ENCODE measurements around the gene ZSCAN16.

Gene ZSCAN16

DNA sequence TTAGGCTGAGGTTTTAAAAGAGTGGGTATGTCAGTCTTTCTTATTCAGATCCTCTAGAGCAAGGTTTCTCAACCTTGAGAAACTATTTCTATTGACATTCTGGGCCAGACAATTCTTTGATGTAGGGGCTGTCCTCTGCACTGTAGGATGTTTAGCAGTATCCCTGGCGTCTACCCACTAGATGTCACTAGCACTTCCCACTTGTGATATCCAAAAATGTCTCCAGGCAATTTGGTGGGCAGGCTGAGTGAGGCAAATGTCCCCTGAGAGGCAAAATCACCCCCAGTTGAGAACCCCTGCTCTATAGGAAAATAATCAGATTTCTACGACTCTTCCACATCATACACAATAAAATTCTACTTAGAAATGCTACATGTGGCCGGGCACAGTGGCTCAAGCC is 9.6 kb downstream of the ZSCAN16 start:
- peak; percentile 52 for DNase-seq (ENCODE audit: low spot score)

DNA sequence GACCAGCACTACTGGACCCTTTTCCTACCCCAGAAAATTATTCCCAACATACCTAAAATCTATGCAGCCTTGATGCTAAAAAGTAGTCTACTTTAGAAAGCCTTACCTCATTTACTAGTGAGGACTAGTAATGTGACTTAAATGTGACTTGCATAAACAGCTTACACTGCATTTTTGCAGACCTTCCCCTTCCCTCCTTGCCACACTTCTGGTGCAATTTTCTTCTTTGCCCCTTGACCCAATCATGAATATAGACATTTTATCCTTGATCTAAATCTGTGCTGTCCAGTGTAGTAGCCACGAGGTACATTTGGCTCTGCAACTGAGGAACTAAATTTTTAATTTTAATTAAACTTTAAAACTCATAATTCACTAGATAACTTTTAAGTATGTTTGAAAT is 10.3 kb downstream of the ZSCAN16 start:
- no peak for DNase-seq (ENCODE audit: low spot score)

DNA sequence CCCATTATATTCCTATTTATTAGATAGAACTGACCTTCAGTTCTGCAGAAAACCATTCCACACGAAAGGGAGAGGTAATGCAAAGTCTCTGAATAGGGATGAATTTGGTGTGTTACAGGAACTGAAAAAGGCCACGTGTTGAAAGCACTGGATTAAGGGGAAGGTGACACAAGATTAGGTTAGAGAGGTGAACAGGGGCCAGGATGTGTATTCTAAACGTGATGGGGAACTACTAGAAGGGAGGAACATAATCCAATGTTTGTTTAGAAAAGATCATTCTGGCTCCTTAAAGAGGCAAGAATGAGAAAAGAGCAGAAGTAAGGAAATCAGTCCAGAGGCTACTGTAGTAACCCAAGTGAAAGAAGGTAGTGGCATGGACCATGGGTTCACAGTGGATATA is 11.0 kb downstream of the ZSCAN16 start:
- DNase-seq (ENCODE audit: low spot score): no peak

DNA sequence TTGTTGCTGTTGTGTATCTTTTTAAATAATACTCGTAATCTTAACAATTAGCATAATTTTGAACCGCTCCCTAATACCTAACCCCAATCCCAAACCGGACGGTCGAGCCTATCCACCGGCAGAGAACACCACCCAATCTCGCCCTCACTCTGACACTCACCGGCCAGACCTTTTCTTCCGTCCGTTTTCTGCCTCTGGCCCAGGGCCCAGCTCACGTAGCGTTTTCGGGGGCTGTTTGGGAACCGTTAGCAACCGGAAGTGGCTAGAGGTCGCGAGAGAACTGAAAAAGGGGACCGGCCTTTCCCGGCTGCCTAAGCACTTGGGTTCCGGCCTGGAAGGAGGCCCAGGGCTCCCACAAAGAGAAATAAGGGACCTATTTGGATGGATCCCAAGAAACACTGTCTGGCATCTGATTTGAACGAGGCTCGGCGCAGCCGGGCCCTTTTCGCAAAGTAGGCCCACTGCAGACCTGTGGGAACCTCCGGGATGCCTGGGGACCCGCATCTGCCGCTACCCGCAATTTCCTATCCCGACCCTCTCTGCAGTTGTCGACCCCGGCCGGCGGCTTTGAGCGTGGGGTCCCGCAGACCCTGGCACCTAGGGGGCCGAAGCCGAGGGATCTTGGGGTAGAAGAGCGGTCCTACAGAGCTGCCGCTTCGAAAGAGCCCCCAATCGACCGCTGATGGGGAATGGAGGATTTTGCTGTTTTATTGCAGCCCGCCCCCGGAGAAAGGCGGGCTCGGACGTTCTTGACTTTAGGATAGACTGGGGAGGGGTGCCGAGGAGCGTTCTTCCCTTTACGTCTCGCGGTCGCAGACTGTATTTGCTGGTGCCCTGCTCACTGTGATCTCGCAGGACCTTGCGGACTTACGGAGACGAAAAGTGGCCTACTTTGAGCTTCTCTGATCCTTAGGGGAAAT is 12.4 kb downstream of the ZSCAN16 start:
- DNase-seq (ENCODE audit: low spot score): peak; percentile 92

DNA sequence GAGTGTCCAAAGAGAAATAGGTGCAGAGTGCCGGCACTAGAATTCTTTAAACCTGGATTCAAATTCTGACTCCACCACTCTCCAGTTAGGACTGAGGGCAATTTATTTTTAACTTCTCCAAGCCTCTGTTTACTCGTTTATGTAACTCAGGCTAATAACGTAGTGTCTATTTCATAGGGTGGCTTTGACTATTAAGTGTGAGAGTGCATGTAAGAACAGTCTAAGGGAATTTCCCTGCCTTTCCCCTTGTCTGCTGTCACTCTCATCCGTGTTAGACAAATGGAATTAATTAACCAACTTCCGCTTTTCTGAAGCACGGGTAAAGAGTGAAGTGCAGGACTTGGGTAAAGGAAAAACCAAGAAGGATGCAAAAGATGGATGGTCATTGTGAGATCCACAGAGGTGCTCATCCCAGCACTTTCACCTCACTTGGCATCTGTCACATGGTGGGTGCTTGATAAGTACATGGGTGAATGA is 13.1 kb downstream of the ZSCAN16 start:
- DNase-seq (ENCODE audit: low spot score): peak; percentile 77

DNA sequence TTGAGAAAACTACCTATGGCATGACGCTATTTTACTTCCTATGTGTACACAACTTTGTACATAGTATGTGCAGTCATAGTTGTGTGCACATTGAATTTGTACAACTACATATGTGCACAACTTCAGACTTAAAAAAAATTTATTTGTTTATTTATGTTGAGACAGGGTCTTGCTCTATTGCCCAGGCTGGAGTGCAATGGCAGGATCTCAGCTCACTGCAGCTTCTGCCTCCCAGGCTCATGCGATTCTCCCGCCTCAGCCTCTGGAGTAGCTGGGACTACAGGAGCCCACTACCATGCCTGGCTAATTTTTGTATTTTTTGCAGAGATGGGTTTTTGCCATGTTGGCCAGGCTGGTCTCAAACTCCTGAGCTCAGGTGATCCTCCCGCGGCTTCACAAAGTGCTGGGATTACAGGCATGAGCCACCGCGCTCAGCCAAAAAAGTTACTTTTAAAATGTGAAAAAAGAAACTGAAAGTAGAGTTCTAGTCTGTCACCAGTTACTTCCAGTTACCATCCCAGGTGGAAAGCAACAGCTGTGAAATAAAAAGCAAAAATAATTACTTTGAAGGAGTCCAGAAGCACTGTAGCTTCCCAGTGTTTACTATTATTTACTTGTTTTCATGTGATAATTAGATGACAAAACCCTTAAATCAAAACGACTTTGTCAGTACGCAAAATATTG is 15.6 kb downstream of the ZSCAN16 start:
- DNase-seq (ENCODE audit: low spot score): no peak

DNA sequence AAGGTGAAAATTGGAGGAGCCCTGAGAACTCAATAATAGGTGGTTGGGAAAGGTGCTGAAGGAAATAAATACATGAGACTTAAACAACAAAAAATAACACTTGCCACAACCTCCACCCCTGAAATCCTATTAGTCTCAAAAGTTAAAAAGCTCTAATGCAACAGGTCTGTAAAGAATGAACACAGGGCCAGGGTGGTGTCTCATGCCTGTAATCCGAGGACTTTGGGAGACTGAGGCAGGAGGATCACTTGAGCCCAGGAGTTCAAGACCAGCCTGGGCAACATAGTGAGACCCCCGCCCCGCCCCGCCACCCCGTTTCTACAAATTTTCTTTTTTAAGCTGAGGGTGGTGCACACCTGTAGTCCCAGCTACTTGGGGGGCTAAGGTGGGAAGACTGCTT is 16.2 kb downstream of the ZSCAN16 start:
- DNase-seq (ENCODE audit: low spot score): no peak

DNA sequence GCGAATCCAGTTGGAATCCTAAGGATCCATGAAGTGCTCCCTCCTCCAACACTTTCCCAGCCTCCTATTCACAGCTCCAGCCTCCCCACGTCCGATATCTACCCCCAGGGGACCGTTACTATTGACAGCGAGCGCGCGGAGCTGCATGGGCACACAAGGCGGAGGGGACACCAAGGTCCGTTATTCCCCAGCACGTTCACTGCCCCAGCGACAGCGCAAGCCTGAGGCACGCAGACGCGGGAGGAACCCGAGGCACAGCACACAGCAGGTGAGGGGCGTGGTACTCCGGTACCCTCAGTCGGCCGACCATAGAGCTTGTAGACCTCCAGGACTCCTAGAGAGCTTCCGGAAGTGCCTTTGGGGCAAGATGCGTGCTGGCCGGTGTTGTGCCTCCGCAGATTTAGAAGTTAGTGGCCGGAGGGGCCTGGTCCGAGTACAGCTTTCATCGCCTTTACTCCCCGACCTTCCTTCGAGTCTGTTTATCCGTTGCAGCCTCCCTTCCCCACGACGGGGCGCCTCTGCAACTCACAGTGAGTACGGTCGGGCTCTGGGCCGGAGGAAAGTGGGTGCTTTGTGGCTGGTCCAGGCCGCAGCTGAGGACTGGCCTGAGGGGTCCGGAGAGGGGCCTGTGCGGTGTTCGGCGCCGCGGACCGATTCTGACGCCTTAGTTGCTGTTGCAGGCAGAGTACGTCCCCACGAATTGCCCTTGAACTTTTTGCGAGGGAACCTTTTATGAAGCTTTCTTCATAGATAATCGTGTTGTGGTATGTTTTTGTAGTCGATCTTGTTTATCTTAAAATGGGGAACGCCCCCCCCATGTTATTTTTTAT is 17.3 kb downstream of the ZSCAN16 start, which contains the start of gene ZKSCAN8:
Gene ZKSCAN8, plus strand, starts transcription at position 384 of the 830 bp plus-strand sequence. CDS start 6,525 bp downstream, outside the sequence.
- peak; percentile 92 for DNase-seq (ENCODE audit: low spot score)

DNA sequence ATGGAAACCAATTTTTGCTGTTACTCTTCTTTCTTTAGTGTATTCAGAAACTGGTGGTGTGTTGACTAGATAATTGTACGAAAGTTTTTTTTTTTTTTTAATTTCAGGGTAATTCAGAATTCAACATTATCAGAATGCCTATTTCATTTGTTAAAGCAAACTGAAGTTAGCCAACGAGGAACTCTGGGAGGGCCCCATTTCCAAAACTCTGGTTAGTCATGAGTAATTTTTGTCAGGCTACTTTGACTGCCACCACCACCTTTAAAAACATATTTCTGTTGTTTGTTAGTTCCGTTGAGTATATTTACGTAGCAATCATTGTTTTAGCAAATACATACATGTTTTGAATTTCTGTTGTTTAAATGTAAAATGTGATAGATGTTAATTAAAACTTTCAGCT is 18.0 kb downstream of the ZSCAN16 start:
- no peak for DNase-seq (ENCODE audit: low spot score)

DNA sequence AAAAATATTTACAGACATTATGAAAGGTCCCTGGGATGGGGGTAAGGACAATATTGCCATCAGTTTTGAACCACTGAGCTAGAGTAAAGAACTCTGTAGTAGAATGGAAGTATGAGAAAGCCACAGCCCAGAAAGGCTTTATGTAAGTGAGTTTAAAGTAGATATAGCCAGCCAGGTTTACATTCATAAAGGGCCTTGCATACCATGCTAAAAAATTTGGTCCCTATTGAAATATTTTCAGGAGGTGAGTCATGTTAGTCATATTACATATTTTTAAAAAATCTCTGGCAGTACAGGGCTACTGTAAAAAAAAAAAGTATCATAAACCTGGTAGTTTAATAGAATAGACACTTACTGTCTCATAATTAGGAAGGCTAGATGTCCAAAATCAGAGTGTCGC is 20.8 kb downstream of the ZSCAN16 start:
- no peak for DNase-seq (ENCODE audit: low spot score)

DNA sequence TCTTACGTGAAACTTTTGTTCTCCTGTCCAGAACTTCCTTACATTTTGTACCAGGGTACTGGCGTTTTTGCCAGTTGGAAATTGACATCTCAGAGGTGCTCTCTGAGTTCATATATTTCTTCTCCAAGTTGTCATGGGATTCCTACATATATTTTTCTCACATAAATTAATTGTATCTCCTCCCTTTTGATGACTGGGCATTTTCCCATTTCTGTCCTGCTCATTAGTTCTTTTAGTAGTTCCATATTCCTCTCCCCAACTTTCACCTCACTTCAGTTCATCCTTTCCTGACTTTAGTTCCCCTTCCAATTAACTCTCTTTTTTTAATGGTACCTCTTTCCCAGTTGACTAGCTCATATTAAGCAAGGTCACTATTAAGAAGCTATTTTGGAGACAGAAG is 28.1 kb downstream of the ZSCAN16 start:
- no peak for DNase-seq (ENCODE audit: low spot score)

DNA sequence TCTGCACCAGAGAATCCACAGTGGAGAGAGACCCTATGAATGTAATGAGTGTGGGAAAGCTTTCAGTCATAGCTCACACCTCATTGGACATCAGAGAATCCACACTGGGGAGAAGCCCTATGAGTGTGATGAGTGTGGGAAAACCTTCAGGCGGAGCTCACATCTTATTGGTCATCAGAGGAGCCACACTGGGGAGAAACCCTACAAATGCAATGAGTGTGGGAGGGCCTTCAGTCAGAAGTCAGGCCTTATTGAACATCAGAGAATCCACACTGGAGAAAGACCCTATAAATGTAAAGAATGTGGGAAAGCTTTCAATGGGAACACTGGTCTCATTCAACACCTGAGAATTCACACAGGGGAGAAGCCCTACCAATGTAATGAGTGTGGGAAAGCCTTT is 29.1 kb downstream of the ZSCAN16 start:
- no peak for DNase-seq (ENCODE audit: low spot score)

DNA sequence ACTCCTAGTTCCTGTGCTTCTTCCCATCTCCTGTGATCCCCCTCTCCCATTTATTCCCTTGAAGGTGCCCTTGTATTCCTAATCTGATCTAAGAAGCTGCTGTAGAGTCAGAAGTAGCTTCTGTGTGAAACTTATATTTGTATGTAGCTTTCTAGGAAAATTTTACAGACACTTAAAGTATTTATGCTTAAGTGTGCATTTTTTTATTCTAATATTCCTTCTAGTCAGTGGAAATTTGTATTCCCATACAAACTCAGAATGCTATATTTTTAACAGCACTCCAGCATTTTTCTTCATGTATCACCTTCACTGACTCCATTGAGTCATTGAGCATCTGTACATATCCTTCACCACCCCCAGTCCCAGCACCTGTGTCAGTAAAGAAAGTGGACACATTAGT is 29.9 kb downstream of the ZSCAN16 start:
- DNase-seq (ENCODE audit: low spot score): no peak

DNA sequence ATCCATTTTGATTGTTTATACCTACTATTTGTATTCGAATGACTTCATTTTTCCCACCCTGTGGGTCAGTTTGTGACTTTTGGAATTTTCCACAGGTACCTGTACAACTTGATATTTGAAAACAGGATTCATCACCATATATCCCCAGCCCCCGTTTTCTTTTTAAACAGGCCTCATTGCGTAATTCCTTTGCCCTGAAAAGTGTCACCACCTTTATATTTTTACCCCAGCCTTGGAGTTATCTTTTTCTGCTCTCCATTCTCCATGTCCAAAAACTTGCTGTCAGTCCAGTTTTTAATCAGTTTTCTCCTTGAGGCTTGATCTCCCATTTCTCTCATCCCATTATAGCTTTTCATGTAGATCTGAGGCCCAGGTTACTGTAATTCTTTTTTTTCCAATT is 33.9 kb downstream of the ZSCAN16 start:
- no peak for DNase-seq (ENCODE audit: low spot score)

DNA sequence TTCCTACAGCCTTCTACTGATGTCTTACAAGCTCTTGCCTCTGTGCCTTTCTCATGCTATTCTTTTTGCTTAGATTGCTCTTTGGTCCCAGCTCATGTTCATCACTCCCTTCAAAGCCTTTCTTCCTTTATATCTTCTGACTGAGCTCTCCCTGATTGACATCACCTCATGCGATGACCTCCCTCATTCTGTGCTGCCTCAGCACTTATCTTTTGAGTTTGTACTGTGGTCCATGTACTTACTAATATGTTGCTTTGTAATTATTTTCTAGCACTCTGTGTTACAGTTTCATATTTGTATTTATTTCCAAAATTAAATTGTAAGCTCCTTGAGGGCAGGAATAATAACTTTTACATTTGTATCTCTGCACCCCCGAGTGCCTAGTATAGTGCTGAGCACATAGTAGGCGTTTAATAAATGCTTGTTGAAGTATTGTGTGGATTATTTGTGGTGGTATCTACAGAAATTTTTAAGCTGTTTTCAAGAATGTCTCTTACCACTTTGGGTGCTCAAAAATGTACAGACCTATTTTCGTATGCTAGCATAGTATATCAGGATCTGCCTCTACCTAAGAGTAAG is 34.7 kb downstream of the ZSCAN16 start:
- no peak for DNase-seq (ENCODE audit: low spot score)

DNA sequence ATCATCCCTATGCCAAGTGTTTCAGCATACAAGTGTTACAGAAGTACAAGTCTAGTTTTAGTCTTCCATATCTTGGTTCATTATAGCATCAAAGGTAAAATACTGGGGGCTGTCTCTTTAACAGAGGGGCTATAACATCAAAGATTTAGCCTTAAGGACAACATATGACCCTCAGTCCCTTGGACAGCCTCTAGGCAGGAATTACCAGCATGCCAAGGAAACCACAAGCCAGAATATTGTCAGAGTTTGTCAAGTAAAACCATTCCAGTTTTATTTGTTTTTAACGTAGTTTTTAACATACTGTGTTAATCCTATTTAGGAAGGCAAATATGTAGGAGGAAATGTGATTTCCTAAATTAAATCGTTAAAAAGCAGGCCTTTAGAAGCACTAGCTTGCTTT is 35.8 kb downstream of the ZSCAN16 start:
- DNase-seq (ENCODE audit: low spot score): no peak

DNA sequence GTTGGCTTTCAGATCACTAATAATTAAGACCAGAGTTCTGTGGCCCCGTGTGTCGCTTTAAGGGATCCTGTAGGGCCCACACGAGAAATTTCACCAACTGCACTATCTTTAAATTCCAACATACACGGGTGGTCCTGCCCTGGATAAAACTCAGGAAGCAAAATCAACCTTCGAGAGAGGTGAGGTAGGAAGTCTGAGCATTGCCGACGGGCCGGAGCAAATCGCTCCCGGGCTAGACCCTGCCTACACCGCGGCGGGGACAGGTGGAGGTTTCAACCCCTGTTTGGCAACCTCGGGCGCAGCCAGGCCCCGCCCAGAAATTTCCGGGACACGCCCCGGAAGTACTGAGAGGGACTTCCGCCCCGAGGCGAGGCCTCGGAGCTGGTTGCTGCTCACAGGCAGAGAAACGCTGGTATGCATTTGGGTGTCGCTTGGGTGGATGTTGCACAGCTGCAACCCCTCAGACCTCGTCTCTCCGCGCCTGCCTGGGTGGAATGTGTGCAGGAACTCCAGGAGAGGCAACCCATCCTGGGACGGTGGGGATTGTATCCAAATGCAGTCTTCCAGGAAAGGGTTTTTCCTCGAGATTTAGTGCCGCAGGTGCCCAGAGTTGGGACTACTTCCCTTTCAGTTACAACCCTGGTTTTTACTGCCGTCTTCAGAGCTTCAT is 37.1 kb downstream of the ZSCAN16 start:
- peak; percentile 80 for DNase-seq (ENCODE audit: low spot score)

DNA sequence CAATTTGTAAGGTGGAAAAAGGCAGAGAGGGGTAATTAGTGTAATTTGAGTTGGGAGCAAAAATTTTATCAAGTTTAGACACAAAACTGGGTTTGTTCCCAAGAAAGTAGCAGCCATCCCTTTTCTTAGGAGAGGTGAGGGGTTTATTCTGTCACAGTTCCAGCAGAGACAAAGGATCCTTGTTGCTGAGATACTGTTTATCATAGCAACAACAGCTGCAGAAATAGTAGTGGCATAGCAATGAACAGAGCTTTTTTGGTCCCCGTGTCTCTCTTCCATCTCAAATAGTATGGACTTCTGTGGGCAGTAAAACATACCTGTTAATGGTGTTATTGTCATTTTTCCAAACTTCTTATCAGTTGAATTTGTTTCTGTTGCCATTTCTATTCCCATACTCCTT is 41.2 kb downstream of the ZSCAN16 start:
- no peak for DNase-seq (ENCODE audit: low spot score)

DNA sequence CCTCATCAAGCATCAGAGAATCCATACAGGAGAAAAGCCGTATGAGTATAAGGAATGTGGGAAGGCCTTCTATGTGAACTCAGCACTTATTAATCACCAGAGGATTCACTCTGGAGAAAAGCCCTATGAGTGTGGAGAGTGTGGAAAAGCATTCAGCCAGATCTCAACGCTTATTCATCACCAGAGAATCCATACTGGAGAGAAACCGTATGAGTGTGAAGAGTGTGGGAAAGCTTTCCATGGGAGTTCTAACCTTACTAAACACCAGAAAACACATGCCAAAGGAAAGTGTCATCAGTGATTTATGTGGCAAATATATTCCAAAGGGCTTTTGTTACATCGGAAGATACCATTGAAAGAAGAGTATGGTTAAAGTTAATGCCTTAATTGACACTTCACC is 42.7 kb downstream of the ZSCAN16 start:
- peak; percentile 99 for DNase-seq (ENCODE audit: low spot score)

DNA sequence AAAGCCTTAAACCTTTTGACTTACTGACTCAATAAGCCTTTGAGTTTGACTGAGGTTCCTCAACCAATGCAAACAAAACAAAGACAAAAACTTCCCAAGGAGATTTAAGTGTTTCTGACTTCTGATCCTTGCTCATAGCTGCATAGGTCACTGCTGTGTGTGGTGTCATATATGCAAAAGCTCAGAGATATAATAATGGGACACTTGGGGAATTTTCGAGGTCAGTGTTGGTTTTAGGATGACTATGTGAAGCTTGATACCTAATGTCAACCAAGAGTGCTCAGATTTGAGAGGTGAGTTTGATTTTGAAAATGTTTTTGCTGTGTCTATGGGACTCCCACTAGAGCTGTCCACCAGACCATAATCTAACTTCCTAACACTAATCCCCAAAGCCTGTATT is 43.5 kb downstream of the ZSCAN16 start:
- peak; percentile 31 for DNase-seq (ENCODE audit: low spot score)

DNA sequence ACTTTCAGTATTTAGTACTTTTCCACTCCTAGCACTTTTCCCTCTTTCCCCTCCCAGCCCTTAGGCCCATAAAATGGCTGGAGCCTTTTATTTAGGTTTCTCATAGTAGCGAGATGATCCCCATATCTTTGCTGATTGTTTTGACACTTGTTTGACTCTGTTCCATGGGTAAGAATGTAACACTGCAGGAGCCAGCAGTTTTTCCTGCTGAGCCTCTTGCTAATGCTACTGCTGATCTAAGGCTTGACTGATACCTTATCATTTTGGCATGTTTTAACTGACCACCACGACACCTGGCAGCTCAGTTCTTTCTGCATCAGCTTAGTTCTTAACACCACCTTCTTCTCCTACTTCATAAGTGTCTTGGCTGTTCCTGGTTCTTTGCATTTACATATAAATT is 46.9 kb downstream of the ZSCAN16 start:
- DNase-seq (ENCODE audit: low spot score): no peak

Data from kidney tubule cell (primary cell).